SU-DHL-6 (cell line): ENCODE results near the gene GTF3C2.

Experiments
- EZH2phosphoT487 ChIP-seq: fragments of 200-600 bp; sonication (generic), shearing (Covaris generic); conservative IDR thresholded peaks from 2 replicates; pipeline ENCODE4 v1.6.1; 2018; ENCODE audit warnings: mild to moderate bottlenecking, antibody characterized with exemption, low read length, moderate library complexity, mixed read lengths
- TF ChIP-seq, protein P1 (sequence below): fragments of 200-600 bp; sonication (generic); IDR thresholded peaks from one replicate; pipeline ENCODE4 v1.5.1; 2017; ENCODE audit warnings: antibody characterized with exemption, mild to moderate bottlenecking, low read length, moderate library complexity; ENCODE audit not compliant: insufficient read depth, poor library complexity, severe bottlenecking

DNA sequence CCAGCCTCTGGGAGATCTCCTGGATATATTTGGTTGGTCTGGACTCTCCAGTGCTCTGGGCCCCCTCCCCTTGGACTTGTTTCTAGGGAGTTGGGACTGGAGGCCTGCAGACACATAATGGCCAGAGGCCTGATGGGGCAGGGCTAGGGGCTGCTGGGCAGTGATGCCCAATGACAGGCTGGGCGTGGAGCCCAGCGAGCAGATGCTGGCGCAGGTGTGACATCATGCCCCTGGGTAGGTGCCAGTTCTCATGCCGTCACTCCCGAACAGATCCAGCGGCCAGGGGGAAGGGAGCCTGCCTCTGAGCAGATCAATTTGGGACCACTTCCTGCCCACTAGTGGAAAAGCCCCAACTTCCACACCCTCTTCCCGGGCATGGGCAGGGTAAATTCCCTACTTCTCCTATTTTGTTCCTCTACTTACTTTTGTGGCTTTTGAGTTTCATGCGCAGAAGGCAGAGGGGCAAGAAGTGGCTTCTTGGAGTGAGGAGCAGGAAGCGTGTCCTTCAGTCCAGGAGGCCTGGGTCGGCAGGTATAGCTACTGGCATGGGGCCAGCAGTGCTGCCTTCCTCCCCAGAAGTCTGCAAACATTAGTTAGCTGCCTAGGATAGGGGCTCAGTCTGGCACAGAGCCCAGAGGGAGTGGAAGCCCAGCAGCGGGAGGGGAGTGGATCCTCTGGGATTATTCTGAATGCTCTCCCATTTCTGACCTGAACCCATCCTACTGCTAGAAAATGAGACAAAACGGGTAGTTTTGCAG, 39.7 kb downstream of the GTF3C2 start:
- TF ChIP-seq, protein P1, sequence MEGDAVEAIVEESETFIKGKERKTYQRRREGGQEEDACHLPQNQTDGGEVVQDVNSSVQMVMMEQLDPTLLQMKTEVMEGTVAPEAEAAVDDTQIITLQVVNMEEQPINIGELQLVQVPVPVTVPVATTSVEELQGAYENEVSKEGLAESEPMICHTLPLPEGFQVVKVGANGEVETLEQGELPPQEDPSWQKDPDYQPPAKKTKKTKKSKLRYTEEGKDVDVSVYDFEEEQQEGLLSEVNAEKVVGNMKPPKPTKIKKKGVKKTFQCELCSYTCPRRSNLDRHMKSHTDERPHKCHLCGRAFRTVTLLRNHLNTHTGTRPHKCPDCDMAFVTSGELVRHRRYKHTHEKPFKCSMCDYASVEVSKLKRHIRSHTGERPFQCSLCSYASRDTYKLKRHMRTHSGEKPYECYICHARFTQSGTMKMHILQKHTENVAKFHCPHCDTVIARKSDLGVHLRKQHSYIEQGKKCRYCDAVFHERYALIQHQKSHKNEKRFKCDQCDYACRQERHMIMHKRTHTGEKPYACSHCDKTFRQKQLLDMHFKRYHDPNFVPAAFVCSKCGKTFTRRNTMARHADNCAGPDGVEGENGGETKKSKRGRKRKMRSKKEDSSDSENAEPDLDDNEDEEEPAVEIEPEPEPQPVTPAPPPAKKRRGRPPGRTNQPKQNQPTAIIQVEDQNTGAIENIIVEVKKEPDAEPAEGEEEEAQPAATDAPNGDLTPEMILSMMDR = no peak
- no peak for TF ChIP-seq EZH2phosphoT487
